ENCODE measurements around the gene CAMTA1. TPM values are rescaled to one million over a fixed set of nuclear protein-coding genes. Genes with fewer than 3 reads are reported as not detected.

CAMTA1 gene
- total RNA-seq, 1 experiment from 2014 or later: 50.3 TPM

DNA sequence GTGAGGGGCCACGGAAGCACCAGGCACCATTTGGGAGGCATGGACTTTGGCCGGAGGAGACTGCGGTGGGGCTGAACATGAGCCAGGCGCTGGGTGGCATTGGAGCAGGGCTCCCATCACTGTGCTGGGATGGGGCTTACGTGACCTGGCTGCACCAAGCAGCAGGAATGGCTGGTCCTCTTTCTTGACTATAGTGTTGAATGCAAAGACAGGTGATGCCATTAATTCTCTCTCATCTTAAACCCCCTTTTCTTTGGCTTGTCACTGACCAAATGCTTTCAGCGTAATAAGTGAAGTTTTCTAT is 447.9 kb downstream of the CAMTA1 start:
- no TSS peak for BruUV-seq (replicated peaks)

DNA sequence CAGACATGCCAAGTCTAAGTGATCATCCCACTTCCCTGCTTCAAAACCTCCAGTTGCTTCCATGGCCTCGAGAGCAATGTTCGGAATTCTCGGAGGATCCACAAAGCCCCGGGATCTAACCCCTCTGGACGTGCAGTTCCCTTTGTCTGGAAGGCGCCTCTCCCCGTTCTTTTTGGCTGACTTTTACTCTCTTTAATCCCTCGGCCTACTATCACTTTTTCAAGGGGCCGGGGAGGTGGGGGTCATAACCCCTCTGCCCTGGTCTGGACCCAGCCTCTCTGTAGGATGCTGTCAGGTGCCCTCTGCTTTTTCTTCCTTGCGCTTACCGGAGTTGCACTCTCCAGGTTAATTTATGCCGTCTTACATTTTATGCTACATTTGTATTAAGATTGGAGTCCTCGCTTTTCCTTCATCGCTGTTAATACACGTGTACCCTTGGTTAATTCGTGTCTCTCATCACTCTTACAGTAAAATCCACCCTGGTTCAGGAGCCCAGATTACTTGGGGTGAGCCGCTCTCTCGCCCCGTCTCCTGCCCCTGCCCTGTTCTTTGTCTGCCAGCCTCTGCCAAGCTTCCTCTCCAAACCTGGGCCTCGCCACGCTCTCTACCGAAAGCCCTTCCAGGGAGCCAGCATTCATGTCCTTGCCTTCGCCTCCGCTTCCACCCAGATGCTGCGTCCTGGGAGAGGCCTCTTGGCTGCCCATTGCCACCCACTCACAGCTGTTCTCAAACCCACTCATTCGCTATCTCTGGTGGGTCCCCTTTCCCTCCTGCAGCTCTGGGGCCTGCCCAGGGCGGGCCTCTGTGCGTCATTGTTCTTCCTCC is 448.6 kb downstream of the CAMTA1 start:
- intact Hi-C loops (cut with micrococcal nuclease; ENCODE audit: unreplicated experiment): no loop called here
- TF ChIP-seq, protein P1, sequence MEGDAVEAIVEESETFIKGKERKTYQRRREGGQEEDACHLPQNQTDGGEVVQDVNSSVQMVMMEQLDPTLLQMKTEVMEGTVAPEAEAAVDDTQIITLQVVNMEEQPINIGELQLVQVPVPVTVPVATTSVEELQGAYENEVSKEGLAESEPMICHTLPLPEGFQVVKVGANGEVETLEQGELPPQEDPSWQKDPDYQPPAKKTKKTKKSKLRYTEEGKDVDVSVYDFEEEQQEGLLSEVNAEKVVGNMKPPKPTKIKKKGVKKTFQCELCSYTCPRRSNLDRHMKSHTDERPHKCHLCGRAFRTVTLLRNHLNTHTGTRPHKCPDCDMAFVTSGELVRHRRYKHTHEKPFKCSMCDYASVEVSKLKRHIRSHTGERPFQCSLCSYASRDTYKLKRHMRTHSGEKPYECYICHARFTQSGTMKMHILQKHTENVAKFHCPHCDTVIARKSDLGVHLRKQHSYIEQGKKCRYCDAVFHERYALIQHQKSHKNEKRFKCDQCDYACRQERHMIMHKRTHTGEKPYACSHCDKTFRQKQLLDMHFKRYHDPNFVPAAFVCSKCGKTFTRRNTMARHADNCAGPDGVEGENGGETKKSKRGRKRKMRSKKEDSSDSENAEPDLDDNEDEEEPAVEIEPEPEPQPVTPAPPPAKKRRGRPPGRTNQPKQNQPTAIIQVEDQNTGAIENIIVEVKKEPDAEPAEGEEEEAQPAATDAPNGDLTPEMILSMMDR (IDR thresholded peaks at IDR 0.05; ENCODE audit: unreplicated experiment): no peak
- H3K9me3 Mint-ChIP-seq (ENCODE audit: low read depth, unreplicated experiment): no peaks in the 10 kb centered on the region
- peaks cover 4% of the 10 kb centered on the region for H3K27me3 Mint-ChIP-seq (ENCODE audit: unreplicated experiment)
- no peaks in the 10 kb centered on the region for H3K4me1 Mint-ChIP-seq (ENCODE audit: low read depth, unreplicated experiment)
- no TSS peak for BruUV-seq (replicated peaks)
- H3K4me3 Mint-ChIP-seq (ENCODE audit: low read depth, unreplicated experiment): no peak overlapping the region
- no peak for DNase-seq
- no peak overlapping the region for H3K27ac Mint-ChIP-seq (ENCODE audit: unreplicated experiment)
- CTCF ChIA-PET: no interaction called here
- H3K36me3 Mint-ChIP-seq (ENCODE audit: insufficient read depth, unreplicated experiment): no peaks in the 10 kb centered on the region

More for the DNA sequence above, 447.9 kb downstream of the CAMTA1 start:
- DNase-seq: no peak
- H3K27me3 Mint-ChIP-seq (ENCODE audit: unreplicated experiment): peaks cover 10% of the 10 kb centered on the region
- no peaks in the 10 kb centered on the region for H3K36me3 Mint-ChIP-seq (ENCODE audit: insufficient read depth, unreplicated experiment)
- H3K4me1 Mint-ChIP-seq (ENCODE audit: low read depth, unreplicated experiment): no peaks in the 10 kb centered on the region
- no peaks in the 10 kb centered on the region for H3K9me3 Mint-ChIP-seq (ENCODE audit: low read depth, unreplicated experiment)
- intact Hi-C loops (cut with micrococcal nuclease; ENCODE audit: unreplicated experiment): no loop called here
- no peak overlapping the region for H3K4me3 Mint-ChIP-seq (ENCODE audit: low read depth, unreplicated experiment)
- TF ChIP-seq, protein P1 (IDR thresholded peaks at IDR 0.05; ENCODE audit: unreplicated experiment): no peak
- CTCF ChIA-PET: no interaction called here
- H3K27ac Mint-ChIP-seq (ENCODE audit: unreplicated experiment): no peak overlapping the region

DNA sequence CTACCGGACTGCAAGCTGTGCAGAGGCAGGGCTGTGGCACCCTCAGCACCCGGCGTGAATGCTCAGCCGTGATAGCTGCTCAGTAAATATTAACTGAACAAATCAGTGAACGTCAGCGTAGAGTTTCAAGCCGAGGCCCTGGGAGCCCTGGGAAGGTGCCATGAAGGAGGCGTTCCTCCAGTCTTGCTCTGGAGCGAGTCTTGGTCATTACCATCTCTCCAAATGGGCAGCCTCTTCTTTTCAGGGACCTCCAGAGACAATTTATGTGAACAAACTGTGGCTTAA is 449.2 kb downstream of the CAMTA1 start:
- Mint-ChIP-seq H3K4me1 (ENCODE audit: low read depth, unreplicated experiment) (no peaks in the 10 kb centered on the region), H3K27ac (ENCODE audit: unreplicated experiment) (no peak overlapping the region), H3K36me3 (ENCODE audit: insufficient read depth, unreplicated experiment) (no peaks in the 10 kb centered on the region), H3K9me3 (ENCODE audit: low read depth, unreplicated experiment) (no peaks in the 10 kb centered on the region), H3K27me3 (ENCODE audit: unreplicated experiment) (no peaks in the 10 kb centered on the region), H3K4me3 (ENCODE audit: low read depth, unreplicated experiment) (no peak overlapping the region)
- TF ChIP-seq, protein P1 (IDR thresholded peaks at IDR 0.05; ENCODE audit: unreplicated experiment): no peak
- CTCF ChIA-PET: no interaction called here
- DNase-seq: no peak
- intact Hi-C loops (cut with micrococcal nuclease; ENCODE audit: unreplicated experiment): no loop called here
- no TSS peak for BruUV-seq (replicated peaks)

DNA sequence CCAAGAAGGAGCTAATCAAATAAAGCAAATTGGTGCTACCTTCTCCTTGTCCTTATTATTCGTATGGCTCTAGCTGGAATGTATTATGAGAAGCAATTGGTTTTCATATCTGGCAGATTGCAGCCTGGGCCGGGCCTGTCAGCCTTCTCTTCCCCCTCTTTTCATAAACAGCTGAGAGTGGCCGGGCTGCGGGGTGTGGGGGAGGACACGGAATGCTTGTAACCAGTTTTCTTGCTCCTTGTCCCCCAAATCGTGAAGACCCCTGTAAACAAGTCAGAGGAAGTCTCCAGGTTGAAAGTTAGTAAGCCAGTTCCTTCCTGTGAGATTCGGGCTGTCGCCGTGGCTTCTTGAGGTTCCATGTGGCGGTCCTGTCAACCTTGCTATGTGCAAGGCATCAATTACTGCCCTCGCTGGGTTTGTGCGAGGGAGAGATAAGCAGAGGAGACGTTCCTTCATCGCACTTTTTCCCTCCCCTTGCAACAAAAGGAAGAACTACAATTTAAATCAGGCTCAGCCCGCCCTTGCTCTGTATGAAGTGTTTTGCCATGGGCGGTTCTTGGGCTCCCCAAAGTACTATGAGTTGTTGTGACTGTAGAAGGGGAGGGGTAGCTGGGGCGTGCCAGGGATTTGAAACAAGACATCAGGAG is 450.7 kb downstream of the CAMTA1 start:
- intact Hi-C loops (cut with micrococcal nuclease; ENCODE audit: unreplicated experiment): no loop called here
- TF ChIP-seq, protein P1 (IDR thresholded peaks at IDR 0.05; ENCODE audit: unreplicated experiment): no peak
- BruUV-seq (replicated peaks): no TSS peak
- H3K27ac Mint-ChIP-seq (ENCODE audit: unreplicated experiment): no peak overlapping the region
- no peak overlapping the region for H3K4me3 Mint-ChIP-seq (ENCODE audit: low read depth, unreplicated experiment)
- H3K4me1 Mint-ChIP-seq (ENCODE audit: low read depth, unreplicated experiment): no peaks in the 10 kb centered on the region
- CTCF ChIA-PET: no interaction called here
- no peaks in the 10 kb centered on the region for H3K36me3 Mint-ChIP-seq (ENCODE audit: insufficient read depth, unreplicated experiment)
- no peaks in the 10 kb centered on the region for H3K9me3 Mint-ChIP-seq (ENCODE audit: low read depth, unreplicated experiment)
- H3K27me3 Mint-ChIP-seq (ENCODE audit: unreplicated experiment): no peaks in the 10 kb centered on the region
- no peak for DNase-seq
